Measurements from ENCODE around the gene NDUFAF5. TPM values are rescaled to one million over a fixed set of nuclear protein-coding genes. Genes with fewer than 3 reads are reported as not detected.
"Not testable (repeated sequence)": the region's sequence is repeated elsewhere in the genome, so short reads cannot be mapped to it uniquely, and the experiment has no call there.

NDUFAF5 gene
- total and polyA plus RNA-seq, 10 donors, result 11.5 to 37.2 (median 25.4) TPM

GRCh38 chr20:13758884-13759283 lies 25.9 kb upstream of the NDUFAF5 start:
- Histone ChIP-seq H3K4me1 (peaks cover 0 to 9% (median 0%) of the 10 kb centered on the region in 6 donors), H3K27ac (peak overlapping the region in 1 of 8 donors; percentile 7), H3K4me3 (no peak overlapping the region), H3K36me3 (peaks cover 0 to 92% (median 40%) of the 10 kb centered on the region in 6 donors), H3K27me3 (replicated peaks in 1 of 7) (no peaks in the 10 kb centered on the region), H3K9me3 (no peaks in the 10 kb centered on the region)
- 47 to 98% (median 95%) methylated on average over 1 of the region's 1 CpG for WGBS, 5 donors
- no peak for DNase-seq
- intact Hi-C loops (cut with DNase I; ENCODE audit: low total_unique reads), result no loop called here
- TF ChIP-seq CTCF (IDR thresholded peaks at IDR 0.05 in 8 of 11, conservative IDR thresholded peaks at IDR 0.05 in 3 of 11), result no peak
- no peak for TF ChIP-seq POLR2AphosphoS5 (IDR thresholded peaks at IDR 0.05)
- TF ChIP-seq POLR2A (IDR thresholded peaks at IDR 0.05), result no peak

GRCh38 chr20:13760451-13760946 lies 24.3 kb upstream of the NDUFAF5 start:
- H3K27ac ChIP-seq; DNase-seq; H3K4me3 ChIP-seq; intact Hi-C loops (cut with DNase I; ENCODE audit: low total_unique reads); H3K4me1 ChIP-seq; H3K27me3 ChIP-seq (replicated peaks in 1 of 7); H3K9me3 ChIP-seq: not testable (repeated sequence)
- H3K36me3 ChIP-seq, result peaks cover 0 to 92% (median 54%) of the 10 kb centered on the region in 6 donors
- WGBS, 5 donors, result 93 to 96% (median 94%) methylated on average over 5 to 33 of the region's 33 CpGs

- TF ChIP-seq POLR2AphosphoS5 (IDR thresholded peaks at IDR 0.05), result no peak
- no peak for TF ChIP-seq CTCF (IDR thresholded peaks at IDR 0.05 in 8 of 11, conservative IDR thresholded peaks at IDR 0.05 in 3 of 11)
- TF ChIP-seq POLR2A (IDR thresholded peaks at IDR 0.05), result no peak
- Histone ChIP-seq H3K4me1 (no peaks in the 10 kb centered on the region), H3K36me3 (peaks cover 0 to 94% (median 68%) of the 10 kb centered on the region in 6 donors), H3K27ac (no peak overlapping the region), H3K27me3 (replicated peaks in 1 of 7) (no peaks in the 10 kb centered on the region), H3K4me3 (no peak overlapping the region), H3K9me3 (peaks cover 0 to 16% (median 14%) of the 10 kb centered on the region in 8 donors)
- intact Hi-C loops (cut with DNase I; ENCODE audit: low total_unique reads), result no loop called here
- no peak for DNase-seq
Measured at GRCh38 chr20:13765299-13765698, 19.5 kb upstream of the NDUFAF5 start.

- H3K4me1 ChIP-seq, result no peaks in the 10 kb centered on the region
- TF ChIP-seq CTCF (IDR thresholded peaks at IDR 0.05 in 8 of 11, conservative IDR thresholded peaks at IDR 0.05 in 3 of 11) (no peak), POLR2AphosphoS5 (IDR thresholded peaks at IDR 0.05) (no peak), POLR2A (IDR thresholded peaks at IDR 0.05) (no peak)
- intact Hi-C loops (cut with DNase I; ENCODE audit: low total_unique reads), result no loop called here
- WGBS, 5 donors, result 94 to 100% (median 98%) methylated on average over 1 of the region's 1 CpG
- H3K36me3 ChIP-seq, result peaks cover 0 to 96% (median 75%) of the 10 kb centered on the region in 6 donors
- no peaks in the 10 kb centered on the region for H3K27me3 ChIP-seq (replicated peaks in 1 of 7)
- H3K9me3 ChIP-seq, result peaks cover 0 to 16% (median 14%) of the 10 kb centered on the region in 8 donors
- H3K27ac ChIP-seq, result no peak overlapping the region
- no peak overlapping the region for H3K4me3 ChIP-seq
- DNase-seq, result no peak
Measured at GRCh38 chr20:13765868-13766416, 18.9 kb upstream of the NDUFAF5 start.
